SU-DHL-6 (cell line): ENCODE results near the gene TRIM24.

ENCODE experiments used
- EZH2phosphoT487 ChIP-seq: fragments of 200-600 bp; sonication (generic), shearing (Covaris generic); conservative IDR thresholded peaks from 2 replicates; pipeline ENCODE4 v1.6.1; 2018; ENCODE audit warnings: mild to moderate bottlenecking, antibody characterized with exemption, low read length, moderate library complexity, mixed read lengths
- TF ChIP-seq, protein P1 (sequence below): fragments of 200-600 bp; sonication (generic); IDR thresholded peaks from one replicate; pipeline ENCODE4 v1.5.1; 2017; ENCODE audit warnings: antibody characterized with exemption, mild to moderate bottlenecking, low read length, moderate library complexity; ENCODE audit not compliant: insufficient read depth, poor library complexity, severe bottlenecking

DNA sequence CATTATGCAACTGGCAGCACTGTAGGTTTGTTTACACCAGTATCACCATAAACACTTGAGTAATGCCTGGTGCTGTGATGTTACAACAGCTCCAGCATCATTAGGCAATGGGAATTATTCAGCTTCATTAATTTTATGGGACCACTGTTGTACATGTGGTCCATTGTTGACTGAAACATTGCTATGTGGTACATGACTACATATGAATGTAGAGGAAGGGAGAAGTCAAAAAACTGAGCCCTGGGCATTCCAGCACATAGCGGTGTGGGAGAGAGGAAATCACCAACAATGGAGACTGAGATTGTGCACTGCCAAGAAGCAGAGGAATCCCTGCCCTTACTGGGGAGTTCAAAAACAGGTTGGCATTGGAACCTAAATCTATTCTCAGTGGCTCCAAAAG, 89.0 kb downstream of the TRIM24 start:
- TF ChIP-seq, protein P1, sequence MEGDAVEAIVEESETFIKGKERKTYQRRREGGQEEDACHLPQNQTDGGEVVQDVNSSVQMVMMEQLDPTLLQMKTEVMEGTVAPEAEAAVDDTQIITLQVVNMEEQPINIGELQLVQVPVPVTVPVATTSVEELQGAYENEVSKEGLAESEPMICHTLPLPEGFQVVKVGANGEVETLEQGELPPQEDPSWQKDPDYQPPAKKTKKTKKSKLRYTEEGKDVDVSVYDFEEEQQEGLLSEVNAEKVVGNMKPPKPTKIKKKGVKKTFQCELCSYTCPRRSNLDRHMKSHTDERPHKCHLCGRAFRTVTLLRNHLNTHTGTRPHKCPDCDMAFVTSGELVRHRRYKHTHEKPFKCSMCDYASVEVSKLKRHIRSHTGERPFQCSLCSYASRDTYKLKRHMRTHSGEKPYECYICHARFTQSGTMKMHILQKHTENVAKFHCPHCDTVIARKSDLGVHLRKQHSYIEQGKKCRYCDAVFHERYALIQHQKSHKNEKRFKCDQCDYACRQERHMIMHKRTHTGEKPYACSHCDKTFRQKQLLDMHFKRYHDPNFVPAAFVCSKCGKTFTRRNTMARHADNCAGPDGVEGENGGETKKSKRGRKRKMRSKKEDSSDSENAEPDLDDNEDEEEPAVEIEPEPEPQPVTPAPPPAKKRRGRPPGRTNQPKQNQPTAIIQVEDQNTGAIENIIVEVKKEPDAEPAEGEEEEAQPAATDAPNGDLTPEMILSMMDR: no peak
- TF ChIP-seq EZH2phosphoT487: no peak
